ENCODE measurements around the gene PM20D1.
"Not testable (repeated sequence)": the region's sequence is repeated elsewhere in the genome, so short reads cannot be mapped to it uniquely, and the experiment has no call there.

Gene PM20D1

GRCh38 chr1:205878026-205878425 lies 28.1 kb upstream of the PM20D1 start:
- TF ChIP-seq ZFX (IDR thresholded peaks at IDR 0.05; ENCODE audit: borderline replicate concordance) (no peak), CTCF (IDR thresholded peaks at IDR 0.05) (no peak)

GRCh38 chr1:205873148-205873547 lies 23.2 kb upstream of the PM20D1 start:
- H3K27ac ChIP-seq, result not testable (repeated sequence)

More at GRCh38 chr1:205878026-205878425, 28.1 kb upstream of the PM20D1 start:
- H3K27ac ChIP-seq, result no peak overlapping the region

GRCh38 chr1:205870236-205870635 lies 20.3 kb upstream of the PM20D1 start:
- TF ChIP-seq CTCF (IDR thresholded peaks at IDR 0.05), result no peak
- no peak for TF ChIP-seq ZFX (IDR thresholded peaks at IDR 0.05; ENCODE audit: borderline replicate concordance)
- H3K27ac ChIP-seq, result no peak overlapping the region

- H3K27ac ChIP-seq, result no peak overlapping the region
- no peak for TF ChIP-seq CTCF (IDR thresholded peaks at IDR 0.05)
- no peak for TF ChIP-seq ZFX (IDR thresholded peaks at IDR 0.05; ENCODE audit: borderline replicate concordance)
Measured at GRCh38 chr1:205861540-205861939, 11.6 kb upstream of the PM20D1 start.

- TF ChIP-seq CTCF (IDR thresholded peaks at IDR 0.05) (no peak), ZFX (IDR thresholded peaks at IDR 0.05; ENCODE audit: borderline replicate concordance) (no peak)
- H3K27ac ChIP-seq, result no peak overlapping the region
Measured at GRCh38 chr1:205858141-205858961, 8.4 kb upstream of the PM20D1 start.

- H3K27ac ChIP-seq, result not testable (repeated sequence)
Measured at GRCh38 chr1:205857501-205857900, 7.6 kb upstream of the PM20D1 start.

GRCh38 chr1:205856433-205856832 lies 6.5 kb upstream of the PM20D1 start:
- no peak for TF ChIP-seq CTCF (IDR thresholded peaks at IDR 0.05)
- no peak overlapping the region for H3K27ac ChIP-seq

GRCh38 chr1:205852969-205853368 lies 3.0 kb upstream of the PM20D1 start:
- H3K27ac ChIP-seq, result no peak overlapping the region
- no peak for TF ChIP-seq ZFX (IDR thresholded peaks at IDR 0.05; ENCODE audit: borderline replicate concordance)
- no peak for TF ChIP-seq CTCF (IDR thresholded peaks at IDR 0.05)

Measured in 22Rv1 (cell line).